Progenitor cell of endocrine pancreas (in vitro differentiated cells): ENCODE results near the gene DTNA. TPM values are rescaled to one million over a fixed set of nuclear protein-coding genes. Genes with fewer than 3 reads are reported as not detected.

Experiments
- DNase-seq: peaks from one replicate; pipeline ENCODE4 v3.0.0; 2021; ENCODE audit warnings: low spot score; ENCODE audit not compliant: unreplicated experiment
- H3K27ac Mint-ChIP-seq: 2 replicates; pipeline ENCODE4 v1.8.0; 2021; ENCODE audit warnings: mild to moderate bottlenecking, moderate library complexity, mixed read lengths
- H3K27me3 Mint-ChIP-seq: 2 replicates; pipeline ENCODE4 v1.8.0; 2021; ENCODE audit warnings: mixed read lengths
- H3K36me3 Mint-ChIP-seq: 2 replicates; pipeline ENCODE4 v1.8.0; 2022; ENCODE audit warnings: mixed read lengths; ENCODE audit not compliant: insufficient read depth
- H3K4me1 Mint-ChIP-seq: 2 replicates; pipeline ENCODE4 v1.8.0; 2021; ENCODE audit warnings: low read depth, mixed read lengths
- H3K4me3 Mint-ChIP-seq: 2 replicates; pipeline ENCODE4 v1.8.0; 2021; ENCODE audit warnings: low read depth, mild to moderate bottlenecking, moderate library complexity, mixed read lengths
- H3K9me3 Mint-ChIP-seq: 2 replicates; pipeline ENCODE4 v1.8.0; 2021; ENCODE audit warnings: low read depth, mixed read lengths
- CTCF ChIP-seq: fragments of 200-600 bp; sonication (generic); IDR thresholded peaks from one replicate; pipeline ENCODE4 v1.5.0; 2021; ENCODE audit warnings: antibody characterized with exemption, mild to moderate bottlenecking; ENCODE audit not compliant: unreplicated experiment
- total RNA-seq: library from RNA; stranded (reverse); gene quantifications from 2 replicates; pipeline ENCODE4 v1.2.1, GENCODE V29; 2021

The DTNA gene
- total RNA-seq, 1 donor from 2014 or later = 25.4 TPM

DNA sequence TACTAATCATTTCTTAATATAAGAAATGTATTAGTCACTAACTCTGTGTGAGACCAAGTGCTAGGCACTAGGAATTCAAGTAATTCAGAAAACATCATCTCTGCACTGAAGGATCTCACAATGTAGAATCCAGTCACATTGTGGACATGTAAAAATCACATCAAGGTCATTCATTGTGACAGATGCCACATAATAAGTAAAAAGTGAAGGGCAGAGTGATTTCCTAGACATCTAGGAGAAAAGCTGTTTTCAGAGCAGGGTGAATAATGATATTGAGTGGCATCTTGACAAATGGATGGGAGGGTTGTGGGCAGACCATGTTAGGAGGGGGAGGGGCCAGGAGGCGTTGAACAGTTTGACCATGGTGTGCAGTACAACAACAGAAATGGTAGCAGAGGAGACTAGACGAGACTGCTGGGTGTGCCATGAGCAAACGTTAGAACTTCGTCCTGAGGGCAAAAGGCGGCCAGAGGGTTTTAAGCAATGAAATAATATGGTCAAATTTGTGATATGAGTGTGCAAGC is 93.8 kb downstream of the DTNA start:
- Mint-ChIP-seq H3K36me3 (no peaks in the 10 kb centered on the region), H3K4me3 (no peak overlapping the region), H3K9me3 (no peaks in the 10 kb centered on the region), H3K27ac (no peak overlapping the region), H3K27me3 (no peaks in the 10 kb centered on the region), H3K4me1 (no peaks in the 10 kb centered on the region)
- no peak for DNase-seq
- TF ChIP-seq CTCF = no peak

- Mint-ChIP-seq H3K27me3 (no peaks in the 10 kb centered on the region), H3K9me3 (no peaks in the 10 kb centered on the region), H3K4me1 (no peaks in the 10 kb centered on the region), H3K36me3 (no peaks in the 10 kb centered on the region), H3K4me3 (no peak overlapping the region), H3K27ac (no peak overlapping the region)
- no peak for TF ChIP-seq CTCF
- DNase-seq = no peak
Observed at GRCh38 chr18:34805103-34805877, 95.2 kb downstream of the DTNA start.

DNA sequence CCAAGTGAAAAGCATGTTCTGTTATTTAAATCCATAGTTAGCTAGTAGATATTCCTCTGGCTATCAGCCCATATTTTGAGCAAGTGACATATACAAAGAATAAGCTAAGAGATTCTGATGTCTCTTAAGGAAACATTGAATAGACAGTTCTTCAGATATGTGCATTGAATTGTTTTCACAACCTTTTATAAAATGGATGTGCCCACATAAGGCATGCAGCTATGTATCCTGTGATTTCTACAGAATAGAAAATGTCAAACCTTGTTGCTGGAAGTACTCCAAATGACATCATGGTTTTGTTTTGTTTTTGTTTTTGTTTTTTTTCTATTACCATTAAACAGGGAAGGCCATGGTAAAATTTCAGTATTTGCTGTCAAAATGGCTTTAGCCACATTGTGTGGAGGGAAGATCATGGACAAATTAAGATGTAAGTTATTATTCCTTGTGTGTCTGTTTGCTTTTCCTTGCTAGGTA is 95.8 kb downstream of the DTNA start:
- Mint-ChIP-seq H3K36me3 (no peaks in the 10 kb centered on the region), H3K9me3 (no peaks in the 10 kb centered on the region), H3K27ac (no peak overlapping the region), H3K4me3 (no peak overlapping the region), H3K27me3 (no peaks in the 10 kb centered on the region), H3K4me1 (no peaks in the 10 kb centered on the region)
- no peak for DNase-seq
- TF ChIP-seq CTCF = no peak

DNA sequence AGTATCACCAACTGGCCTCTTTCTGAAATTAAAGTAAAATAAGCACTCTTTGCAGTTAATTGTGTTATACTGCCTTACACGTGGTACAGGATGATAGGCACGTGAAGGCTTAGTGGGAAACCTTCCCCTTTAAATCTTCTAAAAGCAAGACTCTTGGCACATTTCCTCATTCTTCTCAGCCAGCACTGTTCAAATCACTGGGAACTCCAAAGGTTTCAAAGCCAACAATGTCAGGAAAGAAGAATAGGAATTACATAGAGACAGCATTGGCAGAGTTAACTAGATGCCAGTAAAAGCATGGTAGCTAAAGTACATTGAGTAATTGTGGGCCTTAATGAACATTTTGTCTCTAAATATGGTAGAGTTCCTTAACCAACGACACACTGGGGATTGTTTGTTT is 96.4 kb downstream of the DTNA start:
- H3K9me3 Mint-ChIP-seq = no peaks in the 10 kb centered on the region
- no peaks in the 10 kb centered on the region for H3K4me1 Mint-ChIP-seq
- no peak overlapping the region for H3K27ac Mint-ChIP-seq
- no peak for DNase-seq
- no peaks in the 10 kb centered on the region for H3K36me3 Mint-ChIP-seq
- no peaks in the 10 kb centered on the region for H3K27me3 Mint-ChIP-seq
- no peak for TF ChIP-seq CTCF
- no peak overlapping the region for H3K4me3 Mint-ChIP-seq

GRCh38 chr18:34807106-34807796 is 97.2 kb downstream of the DTNA start:
- Mint-ChIP-seq H3K36me3 (no peaks in the 10 kb centered on the region), H3K27me3 (no peaks in the 10 kb centered on the region), H3K4me1 (no peaks in the 10 kb centered on the region), H3K4me3 (no peak overlapping the region), H3K27ac (no peak overlapping the region), H3K9me3 (no peaks in the 10 kb centered on the region)
- DNase-seq = no peak
- no peak for TF ChIP-seq CTCF
